Muscle of arm (tissue), 14 donors: Measurements from ENCODE around the gene TBCCD1. TPM values are rescaled to one million over a fixed set of nuclear protein-coding genes. Genes with fewer than 3 reads are reported as not detected.

Source experiments
- DNase-seq: peaks from one replicate; pipeline ENCODE4 v3.0.0-alpha.2; 2013
- long read RNA-seq, 11 donors: transcript quantifications; one replicate each; lab custom pipeline, GENCODE V29; 2026
- polyA plus RNA-seq, 12 donors: library from polyadenylated mRNA; unstranded; fragments of 120-200 nt; gene quantifications; one replicate each; pipeline ENCODE4 v1.2.1, GENCODE V29; 2013; ENCODE audit not compliant: insufficient read length in 12 of 12

The TBCCD1 gene, protein sequence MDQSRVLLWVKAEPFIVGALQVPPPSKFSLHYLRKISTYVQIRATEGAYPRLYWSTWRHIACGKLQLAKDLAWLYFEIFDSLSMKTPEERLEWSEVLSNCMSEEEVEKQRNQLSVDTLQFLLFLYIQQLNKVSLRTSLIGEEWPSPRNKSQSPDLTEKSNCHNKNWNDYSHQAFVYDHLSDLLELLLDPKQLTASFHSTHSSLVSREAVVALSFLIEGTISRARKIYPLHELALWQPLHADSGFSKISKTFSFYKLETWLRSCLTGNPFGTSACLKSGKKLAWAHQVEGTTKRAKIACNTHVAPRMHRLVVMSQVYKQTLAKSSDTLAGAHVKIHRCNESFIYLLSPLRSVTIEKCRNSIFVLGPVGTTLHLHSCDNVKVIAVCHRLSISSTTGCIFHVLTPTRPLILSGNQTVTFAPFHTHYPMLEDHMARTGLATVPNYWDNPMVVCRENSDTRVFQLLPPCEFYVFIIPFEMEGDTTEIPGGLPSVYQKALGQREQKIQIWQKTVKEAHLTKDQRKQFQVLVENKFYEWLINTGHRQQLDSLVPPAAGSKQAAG
- polyA plus RNA-seq, result 10 to 100 TPM in 11 of 12 donors, not detected in 1; 10.4 to 16.5 (median 13.0) TPM
- long read RNA-seq, donor 1, result 0 reads
- long read RNA-seq, donor 2, transcript TBCCD1-201 (8 exons, 2,441 nt), result major isoform, 7 of 7 reads
- long read RNA-seq, donor 2, partial matches to known transcripts, result 0 of 7 reads
- long read RNA-seq, donor 2, other reads (novel, unspliced or antisense), result 0 of 7 reads
- long read RNA-seq, donor 3, partial matches to known transcripts, result 0 of 1 reads
- long read RNA-seq, donor 3, other reads (novel, unspliced or antisense), result 0 of 1 reads
- long read RNA-seq, donor 4, partial matches to known transcripts, result 0 of 2 reads
- long read RNA-seq, donor 4, other reads (novel, unspliced or antisense), result 0 of 2 reads
- long read RNA-seq, donor 5, partial matches to known transcripts, result 0 of 4 reads
- long read RNA-seq, donor 5, other reads (novel, unspliced or antisense), result 0 of 4 reads
- long read RNA-seq, donor 6, partial matches to known transcripts, result 0 of 2 reads
- long read RNA-seq, donor 6, other reads (novel, unspliced or antisense), result 0 of 2 reads
- long read RNA-seq, donor 7, partial matches to known transcripts, result 0 of 4 reads
- long read RNA-seq, donor 7, other reads (novel, unspliced or antisense), result 0 of 4 reads
- long read RNA-seq, donor 8, partial matches to known transcripts, result 0 of 4 reads
- long read RNA-seq, donor 8, other reads (novel, unspliced or antisense), result 0 of 4 reads
- long read RNA-seq, donor 9, partial matches to known transcripts, result 0 of 1 reads
- long read RNA-seq, donor 9, other reads (novel, unspliced or antisense), result 0 of 1 reads
- long read RNA-seq, donor 10, partial matches to known transcripts, result 11 of 13 reads
- long read RNA-seq, donor 10, other reads (novel, unspliced or antisense), result 0 of 13 reads
- long read RNA-seq, donor 11, partial matches to known transcripts, result 12 of 16 reads
- long read RNA-seq, donor 11, other reads (novel, unspliced or antisense), result 0 of 16 reads

DNA sequence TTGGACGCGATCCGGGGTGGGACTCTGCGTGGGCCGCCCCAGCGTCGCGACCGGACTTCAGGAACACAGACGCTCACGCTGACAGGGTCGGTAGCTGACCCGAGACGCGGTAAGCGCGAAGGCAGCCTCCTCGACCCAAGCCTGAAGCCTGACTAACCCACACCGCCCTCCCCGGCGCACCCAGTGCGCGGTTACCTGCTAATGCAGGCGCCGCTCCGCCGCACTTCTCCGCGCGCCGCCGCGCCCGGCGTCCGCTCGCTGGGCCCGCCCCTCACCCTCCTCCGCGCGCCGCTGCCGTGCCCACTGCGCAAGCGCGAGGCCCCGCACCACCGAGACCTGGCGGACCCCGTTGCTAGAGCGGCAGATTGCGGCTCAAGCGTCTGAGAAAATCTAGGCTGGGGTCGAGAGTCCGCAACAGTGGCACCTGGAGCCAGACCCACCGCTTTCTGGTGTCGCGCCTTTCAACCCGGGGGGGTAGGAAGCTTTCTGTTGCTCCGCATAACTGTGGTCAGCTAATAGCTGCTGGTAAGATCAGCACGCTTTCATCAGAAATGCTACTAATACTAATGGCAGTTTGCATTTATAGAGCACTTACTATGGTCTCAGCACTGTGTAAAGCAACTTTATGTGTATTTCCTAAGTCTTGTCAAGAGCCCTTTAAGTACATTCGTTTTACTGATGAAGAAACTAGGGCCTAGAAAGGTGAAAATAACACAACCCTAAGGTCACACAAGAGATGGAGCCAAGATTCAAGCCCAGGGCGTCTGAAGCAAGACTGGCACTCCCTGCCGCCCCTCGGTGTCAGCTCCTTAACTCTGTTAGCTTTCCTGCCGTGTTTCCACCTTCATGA is at the start of gene TBCCD1:
TSS of gene TBCCD1 (minus strand) at position 268 of the 850 bp plus-strand sequence. CDS start 3,010 bp downstream, outside the sequence.
- peak; percentile 94 for DNase-seq

DNA sequence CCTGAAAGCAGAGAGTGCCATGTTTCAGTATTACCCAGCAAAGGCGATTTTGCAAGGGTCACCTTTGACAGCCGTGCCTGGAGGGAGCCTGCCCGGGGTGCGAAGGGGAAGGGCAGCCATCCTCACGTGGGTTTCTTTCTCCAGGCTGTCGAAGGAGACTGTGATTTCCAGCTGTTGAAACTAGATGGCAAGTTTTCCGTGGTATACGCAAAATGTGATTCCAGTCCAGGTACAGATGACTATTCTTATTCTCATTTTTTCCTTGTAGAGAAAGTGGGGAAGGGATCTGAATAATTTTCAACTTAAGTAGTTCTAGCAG is 49.1 kb upstream of the TBCCD1 start:
- no peak for DNase-seq

DNA sequence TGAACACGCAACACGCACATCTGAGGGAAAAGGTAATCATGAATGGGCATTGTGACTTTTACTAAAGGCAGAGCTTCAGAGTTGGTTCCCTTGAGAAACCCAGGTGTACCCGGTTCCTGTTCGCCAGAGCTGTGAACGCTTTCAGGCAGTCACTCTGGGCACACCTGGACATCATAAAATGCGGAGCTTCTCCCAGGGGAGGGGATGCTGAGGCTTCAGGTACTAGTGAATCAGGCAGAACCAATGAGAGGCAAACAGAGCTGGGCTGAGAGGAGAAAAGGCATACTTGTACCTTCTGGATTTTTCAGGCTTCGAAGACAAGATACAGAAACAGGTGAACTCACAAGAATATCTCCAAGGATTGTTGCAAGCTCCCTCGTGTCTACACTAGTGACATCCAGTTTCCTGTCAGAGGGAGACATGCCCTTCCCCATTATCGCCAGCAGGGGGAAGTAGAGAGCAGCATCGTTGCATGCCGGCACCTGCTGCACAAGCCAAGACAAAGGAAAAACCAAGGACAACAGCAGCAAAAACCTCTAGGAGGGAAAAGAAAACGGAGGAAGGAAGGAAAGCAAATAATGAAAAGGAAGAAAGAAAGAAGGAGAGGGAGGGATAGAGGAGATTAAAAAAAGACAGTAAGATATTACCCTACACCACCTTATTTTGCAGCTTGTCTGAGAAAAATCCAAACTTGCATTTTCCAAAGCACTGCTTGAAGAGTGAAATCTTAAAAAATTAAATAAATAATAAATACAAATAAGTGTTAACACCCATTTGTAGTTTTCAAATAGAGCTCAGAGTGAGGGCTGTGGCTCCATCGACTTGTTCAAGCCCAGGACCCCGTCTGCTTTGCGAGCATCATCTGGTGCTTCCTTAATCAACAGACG is 47.7 kb upstream of the TBCCD1 start:
- peak; percentile 78 for DNase-seq

DNA sequence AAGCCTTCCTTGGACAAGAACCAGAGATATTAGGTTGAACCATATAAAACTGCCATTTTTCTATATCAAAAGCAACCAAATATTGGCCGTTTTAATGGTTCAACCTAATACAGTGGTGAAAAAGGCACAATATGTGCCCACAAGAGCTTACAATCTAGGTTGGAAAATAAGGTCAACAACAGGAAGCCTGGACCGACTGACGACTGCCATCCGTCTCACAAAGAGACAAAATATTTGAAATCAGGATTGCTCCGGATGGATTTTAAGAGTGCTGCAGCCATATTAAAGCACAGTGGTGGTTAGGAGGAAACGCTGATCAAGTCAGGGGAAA is 47.1 kb upstream of the TBCCD1 start:
- DNase-seq, result no peak

DNA sequence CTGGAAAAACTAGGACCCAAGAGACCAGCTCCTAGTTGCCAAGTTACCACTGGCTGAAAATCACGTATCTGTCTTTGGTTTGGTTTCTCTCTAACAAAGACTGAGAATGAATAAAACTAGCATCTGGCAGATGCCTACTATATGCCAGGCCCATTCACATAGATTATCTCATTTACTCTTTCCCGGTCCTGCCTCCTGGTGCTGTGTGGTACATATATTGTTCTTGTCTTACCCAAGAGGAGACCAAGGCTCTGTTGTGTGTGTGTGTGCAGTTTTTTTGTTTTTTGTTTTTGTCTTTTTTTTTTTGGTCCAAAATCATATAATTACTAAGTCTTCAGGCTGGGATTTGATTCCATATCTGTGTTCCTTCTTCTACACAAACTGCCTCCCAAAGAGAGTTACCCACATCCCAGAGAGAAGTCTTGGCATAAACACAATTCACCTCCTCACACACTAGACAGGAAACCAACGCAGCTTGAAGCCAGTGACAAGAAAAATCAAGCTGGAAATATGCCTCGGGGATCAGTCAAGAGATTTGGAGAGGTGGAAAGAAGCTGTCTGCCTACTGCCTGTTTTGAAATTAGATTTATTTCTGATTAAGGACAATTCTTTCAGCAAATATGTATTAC is 46.6 kb upstream of the TBCCD1 start:
- no peak for DNase-seq

DNA sequence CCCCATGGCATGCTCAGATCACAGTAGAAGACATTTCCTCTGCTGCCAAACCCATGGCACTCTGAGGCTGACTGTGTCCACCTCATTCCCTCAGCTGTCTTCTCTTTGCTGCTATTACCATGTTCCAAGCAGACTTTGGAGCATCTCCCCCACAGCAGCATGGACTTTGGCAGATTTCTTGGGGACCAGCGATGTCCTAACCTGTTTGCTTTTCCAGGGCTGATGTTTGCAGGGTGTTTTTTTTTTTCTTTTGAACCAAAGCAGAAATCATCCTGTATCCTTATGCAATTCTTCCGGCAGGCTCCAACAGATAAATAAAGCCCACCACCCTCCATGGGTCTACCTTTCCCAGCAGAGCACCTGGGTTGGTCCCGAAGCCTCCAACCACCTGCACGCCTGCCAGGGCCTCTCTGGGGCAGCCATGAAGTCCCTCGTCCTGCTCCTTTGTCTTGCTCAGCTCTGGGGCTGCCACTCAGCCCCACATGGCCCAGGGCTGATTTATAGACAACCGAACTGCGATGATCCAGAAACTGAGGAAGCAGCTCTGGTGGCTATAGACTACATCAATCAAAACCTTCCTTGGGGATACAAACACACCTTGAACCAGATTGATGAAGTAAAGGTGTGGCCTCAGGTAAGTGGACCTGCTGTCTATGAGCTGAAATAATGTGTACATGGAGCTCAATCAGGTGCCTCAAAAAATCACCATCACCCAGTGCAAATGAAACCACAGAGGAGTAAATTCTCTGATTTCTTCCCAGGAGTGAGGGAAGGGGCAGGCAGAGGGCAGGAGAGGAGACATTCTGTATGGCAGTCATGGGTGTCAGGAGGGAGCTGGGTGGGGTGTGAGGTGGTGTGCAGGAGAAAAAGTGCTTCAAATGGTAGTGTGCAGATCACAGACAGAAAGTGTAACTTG is 45.8 kb upstream of the TBCCD1 start, which contains the start of gene AHSG:
TSS of gene AHSG (plus strand) at position 340 of the 916 bp plus-strand sequence. CDS start at position 422, 82 bp downstream.
- no peak for DNase-seq

DNA sequence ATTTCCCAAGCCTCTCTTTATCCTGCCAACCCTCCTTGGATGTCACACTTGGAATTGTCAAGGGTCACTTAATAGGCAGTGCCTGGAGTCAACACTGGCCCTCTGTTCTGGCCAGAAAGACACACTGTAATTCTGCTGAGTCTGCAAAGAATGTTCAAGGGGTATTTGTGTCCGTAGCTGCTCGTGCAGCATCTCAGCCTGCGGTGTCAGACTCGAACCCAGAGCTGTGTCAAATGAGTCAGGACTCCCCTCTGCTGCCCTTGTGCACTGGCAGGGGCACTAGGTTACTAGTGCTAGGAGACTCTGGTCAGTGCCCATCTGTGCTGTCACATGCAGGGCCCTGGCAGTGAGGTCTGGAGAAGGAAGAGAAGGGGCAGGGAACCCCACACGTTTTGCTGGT is 44.9 kb upstream of the TBCCD1 start:
- no peak for DNase-seq

DNA sequence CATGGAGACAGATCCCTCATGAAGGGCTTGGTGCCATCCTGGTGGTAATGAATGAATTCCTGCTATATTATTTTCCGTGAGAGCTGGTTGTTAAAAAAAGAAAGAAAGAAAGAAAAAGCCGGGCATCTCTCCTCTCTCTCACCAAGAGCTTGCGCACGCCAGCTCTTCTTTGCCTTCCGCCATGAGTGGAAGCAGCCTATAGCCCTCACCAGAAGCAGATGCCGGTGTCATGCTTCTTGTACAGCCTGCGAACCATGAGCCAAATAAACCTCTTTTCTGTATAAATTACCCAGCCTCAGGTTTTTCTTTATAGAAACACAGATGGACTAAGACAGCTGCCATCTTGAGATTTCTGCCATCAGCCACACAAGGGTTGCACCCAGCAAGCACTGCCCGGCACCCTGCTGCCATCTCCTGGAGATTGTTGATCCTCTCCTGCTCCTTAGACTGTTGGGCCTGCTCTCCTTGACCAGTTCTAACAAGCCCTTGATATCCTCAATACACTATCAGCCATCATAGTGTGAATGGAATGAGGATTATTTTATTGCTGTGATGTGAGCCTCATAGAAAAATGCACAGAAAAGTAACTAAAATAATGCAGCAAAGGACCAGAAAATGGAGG is 42.2 kb upstream of the TBCCD1 start:
- no peak for DNase-seq

DNA sequence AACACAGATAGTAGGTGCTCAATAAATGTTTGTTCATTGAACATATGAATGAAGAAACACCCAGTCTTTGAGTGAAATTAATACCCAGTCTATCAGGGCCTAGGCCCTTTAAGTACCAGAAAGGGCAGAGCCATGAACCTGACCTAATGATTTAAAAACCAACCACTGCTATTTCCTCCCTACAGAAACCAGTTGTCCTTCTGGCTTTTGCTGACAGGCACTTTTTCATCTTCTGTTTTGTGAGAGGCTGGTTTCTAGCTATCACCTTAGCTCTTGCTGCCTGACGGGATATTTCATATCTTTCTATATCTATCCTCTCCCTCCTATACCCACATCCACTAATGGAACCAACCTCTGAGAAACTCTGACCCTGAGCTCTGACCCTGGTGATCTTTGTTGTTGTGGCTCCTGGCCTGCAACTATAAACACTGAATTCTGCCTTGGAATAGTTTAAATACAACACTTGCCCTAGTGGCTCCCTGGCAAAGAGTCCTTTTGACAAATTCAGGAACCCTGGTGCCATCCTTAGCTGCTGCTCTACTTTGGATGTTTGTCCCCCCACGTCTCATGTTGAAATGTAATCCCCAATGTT is 41.6 kb upstream of the TBCCD1 start:
- no peak for DNase-seq

DNA sequence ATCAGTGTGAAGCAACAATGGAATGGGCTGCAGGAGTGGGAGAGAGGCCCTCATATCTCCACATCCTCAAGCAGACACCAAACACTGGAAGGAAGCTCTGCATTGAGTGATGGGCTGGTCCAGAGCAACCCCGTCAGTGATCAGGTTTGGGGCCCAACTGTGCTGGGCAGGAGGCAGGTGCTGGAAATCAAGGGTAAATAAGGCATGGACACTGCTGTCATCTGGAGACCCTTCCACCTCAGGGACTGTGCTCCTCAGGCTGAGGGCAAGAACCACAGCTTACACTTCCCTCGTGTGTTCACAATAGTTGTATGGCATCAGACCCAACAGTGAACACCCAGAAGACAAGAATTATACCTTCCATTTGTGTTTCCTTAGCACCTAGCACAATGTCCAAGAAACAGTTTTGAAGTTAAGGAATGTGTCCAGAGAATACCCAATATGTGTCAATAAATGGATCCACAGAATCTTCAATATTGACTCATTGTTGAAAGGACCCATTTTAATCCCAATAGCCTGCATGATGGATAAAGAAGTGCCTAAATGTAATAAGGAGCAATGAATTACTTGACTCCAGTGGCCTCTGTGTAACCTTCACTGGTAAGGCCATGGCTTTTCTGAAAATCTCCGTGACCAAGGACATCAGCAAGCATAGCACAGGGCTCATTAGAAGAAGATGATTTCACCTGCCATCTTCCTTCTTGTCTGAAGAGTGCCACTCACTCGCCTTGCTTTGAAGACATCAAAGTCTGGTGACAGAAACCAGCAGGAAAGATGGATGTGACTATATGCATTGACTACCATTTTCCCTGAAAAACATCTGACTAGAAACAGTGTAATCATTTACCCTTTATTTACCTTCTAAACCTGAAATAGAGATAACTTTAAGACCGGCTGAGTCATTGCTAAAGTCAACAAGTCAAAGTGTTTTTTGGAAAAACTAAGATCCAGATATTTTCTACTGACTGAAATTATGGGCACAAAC is 38.7 kb upstream of the TBCCD1 start:
- DNase-seq, result no peak

DNA sequence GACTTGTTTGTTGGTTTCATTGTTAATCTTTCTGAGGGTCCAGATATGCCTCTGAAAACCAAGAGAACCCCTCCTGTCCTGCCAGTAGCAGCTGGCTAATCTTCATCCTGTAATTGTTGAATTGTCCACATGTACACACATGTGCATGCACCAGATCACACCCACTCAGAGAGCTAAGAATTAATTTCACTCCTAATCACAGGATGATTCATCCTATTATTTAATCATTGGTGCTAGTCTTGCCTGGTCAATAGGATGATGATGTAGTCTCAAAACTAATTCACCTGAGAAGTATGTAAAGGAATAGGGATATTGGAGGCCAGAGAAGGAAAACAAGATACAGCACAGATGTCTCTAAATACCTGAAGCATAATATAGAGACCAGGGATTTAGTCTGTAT is 37.9 kb upstream of the TBCCD1 start:
- no peak for DNase-seq

DNA sequence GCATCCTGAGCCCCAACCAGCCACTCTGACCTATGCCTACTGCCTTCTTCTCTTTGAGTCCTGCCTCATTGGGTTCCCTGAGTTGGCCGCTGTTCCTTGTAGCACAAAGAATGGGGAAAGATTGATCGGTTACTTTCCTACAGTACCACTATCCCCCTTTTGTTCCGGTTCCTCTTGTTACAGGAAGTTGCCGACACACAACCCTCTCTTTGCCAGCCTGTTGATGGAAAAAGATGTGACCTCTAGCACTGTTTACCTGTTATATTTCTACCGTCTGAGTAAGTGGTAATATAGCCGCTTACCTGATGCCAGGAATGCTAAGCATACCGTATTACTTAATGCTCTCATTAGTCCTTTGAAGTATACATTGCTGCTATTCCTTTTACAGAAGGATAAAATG is 36.0 kb upstream of the TBCCD1 start:
- DNase-seq, result no peak

DNA sequence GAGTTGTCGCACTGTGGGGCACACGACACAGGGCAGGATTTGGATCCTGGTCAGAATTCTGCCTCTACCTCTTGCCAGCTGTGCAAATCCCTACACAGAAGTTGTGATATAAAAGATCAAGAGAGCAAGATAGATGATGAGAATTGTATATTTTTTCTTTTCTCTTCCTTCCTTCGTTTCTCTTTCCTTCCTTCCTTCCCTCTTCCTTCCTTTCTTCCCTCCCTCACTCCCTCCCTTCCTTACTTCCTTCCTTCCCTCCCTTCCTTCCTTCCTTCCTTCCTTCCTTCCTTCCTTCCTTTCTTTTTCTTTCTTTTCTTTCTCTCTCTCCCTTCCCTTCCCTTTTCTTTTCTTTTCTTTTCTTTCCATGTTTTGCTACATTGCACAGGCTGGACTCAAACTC is 33.8 kb upstream of the TBCCD1 start:
- DNase-seq, result no peak

DNA sequence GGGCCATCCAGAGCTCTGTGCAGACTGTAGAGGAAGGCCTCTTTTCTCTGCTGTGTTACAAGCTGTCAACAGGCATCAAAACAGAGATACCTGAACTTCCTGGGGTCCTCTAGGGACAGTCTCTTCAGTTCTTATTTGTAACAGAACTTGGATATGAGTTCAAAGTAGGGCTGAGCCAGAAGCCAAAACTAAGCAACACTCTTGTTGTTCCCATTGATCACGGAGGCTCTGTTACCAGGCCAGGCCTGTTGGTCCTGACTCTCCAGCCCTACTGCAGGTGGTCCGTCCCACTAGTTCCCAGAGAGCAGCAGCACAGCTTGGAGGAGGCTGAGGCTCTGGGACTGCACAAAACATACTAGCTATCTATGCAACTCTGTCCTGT is 32.6 kb upstream of the TBCCD1 start:
- no peak for DNase-seq

DNA sequence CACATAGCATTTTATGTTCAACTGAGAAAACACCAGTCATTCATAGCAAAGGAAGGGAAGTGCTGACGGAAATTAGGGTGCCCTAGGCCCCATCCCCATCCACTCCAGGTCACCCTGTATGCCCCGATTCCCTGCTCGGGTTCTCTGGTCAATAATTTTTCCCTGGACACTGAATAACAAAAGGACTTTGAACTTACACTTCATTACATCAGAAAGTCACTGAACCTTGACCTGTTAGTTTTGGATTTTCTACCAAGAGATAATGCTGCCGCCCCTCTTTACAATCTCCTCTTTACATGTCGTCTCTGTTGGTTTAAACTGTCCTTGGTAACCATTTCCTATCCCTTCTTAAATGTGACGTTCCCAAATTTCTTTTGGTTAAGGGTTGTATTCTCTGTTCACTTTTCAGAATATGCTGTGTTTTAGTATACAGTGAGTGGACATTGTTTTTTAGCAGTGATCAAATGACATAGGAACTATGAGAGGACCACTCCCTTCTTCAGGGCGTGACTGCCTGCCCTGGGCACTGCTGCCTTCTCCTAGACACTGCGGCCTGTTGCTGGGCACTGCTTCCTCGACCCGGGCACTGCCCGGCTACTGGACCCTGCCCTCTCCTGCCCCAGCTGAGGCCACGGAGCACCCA is 32.1 kb upstream of the TBCCD1 start:
- DNase-seq, result no peak
